Retina (tissue), 1 donor: ENCODE data around the gene DISC1.

Source experiments
- DNase-seq: peaks from one replicate; pipeline ENCODE4 v3.0.0-alpha.2; 2016

DISC1 gene

DNA sequence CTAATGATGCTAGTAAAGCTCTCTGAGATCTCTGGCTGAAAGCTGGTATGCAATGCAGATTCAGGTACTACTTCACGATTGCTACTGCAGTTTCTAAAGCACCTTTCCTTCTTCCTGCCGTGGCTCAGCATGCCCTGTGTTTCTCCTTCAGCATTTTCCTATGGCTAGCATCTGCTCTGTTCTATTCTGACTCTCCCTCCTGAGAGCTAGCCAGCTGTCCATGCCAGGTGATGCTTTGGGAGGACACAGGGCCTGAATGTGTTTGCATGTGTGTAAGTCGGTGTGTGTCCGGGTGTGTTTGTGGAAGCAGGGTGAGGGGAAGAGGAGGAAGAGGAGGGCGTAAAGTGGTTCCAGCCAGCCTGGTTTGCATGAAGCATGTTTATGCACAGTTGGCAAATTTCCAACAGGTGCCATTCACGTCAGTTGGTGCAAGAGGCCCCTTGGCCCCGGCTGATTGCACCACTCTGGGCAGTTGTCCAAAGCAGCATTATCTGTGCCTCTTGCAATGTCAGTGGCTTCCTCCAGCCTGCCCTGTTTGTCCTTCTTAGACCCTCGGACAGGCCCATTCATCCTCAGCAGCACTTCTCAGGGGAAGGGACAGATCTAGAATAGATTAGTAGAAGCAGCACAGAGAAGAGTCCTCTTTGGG, 433.3 kb downstream of the DISC1 start:
- DNase-seq = no peak

DNA sequence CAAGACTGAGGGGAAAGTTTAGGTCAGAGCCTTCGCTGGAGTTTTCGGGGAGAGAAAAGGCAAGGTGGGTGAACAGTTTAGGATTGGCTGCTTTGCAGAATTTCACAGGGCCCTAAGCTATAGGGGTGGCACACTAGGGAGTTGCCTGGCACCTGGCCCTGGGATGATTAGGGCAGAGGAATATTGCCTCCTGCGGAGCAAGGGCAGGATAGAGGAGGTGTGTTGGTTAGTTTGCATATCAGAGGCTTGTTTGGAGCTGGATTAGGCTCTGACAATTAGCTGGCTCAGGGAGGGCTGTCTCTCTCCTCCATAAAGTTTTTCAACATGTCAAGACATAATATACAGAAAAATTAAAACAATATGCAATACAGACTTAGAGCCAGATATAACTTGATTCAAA, 436.4 kb downstream of the DISC1 start:
- DNase-seq = no peak

DNA sequence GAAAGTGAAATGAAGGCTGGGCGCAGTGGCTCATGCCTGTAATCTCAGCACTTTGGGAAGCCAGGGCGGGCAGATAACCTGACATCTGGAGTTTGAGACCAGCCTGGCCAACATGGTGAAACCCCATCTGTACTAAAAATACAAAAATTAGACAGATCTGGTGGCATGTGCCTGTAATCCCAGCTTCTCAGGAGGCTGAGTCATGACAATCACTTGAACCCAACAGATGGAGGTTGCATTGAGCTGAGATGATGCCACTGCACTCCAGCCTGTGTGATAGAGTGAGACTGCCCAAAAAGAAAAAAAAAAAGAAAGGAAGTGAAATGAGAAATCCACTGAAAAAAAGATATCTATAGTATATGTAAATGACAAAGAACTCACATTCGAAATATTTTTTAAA, 439.9 kb downstream of the DISC1 start:
- no peak for DNase-seq

DNA sequence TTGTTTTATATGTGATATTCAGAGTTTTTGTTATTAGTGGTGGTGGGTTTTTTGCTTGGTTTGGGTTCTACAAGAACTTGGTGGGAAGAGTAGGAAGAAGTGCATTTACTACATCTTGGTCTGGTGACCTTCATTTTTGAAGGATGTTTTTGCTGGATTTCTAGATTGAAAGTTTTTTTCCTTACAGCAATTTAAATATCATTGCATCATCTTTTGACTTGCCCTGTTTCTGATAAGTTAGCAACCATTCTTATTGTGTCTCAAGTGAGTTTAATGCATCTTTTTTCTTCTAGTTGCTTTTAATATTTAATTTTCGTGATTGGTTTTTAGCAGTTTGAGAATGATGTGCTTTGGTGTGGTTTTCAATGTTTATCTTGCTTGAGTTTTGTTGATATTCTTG, 447.7 kb downstream of the DISC1 start:
- DNase-seq = no peak

DNA sequence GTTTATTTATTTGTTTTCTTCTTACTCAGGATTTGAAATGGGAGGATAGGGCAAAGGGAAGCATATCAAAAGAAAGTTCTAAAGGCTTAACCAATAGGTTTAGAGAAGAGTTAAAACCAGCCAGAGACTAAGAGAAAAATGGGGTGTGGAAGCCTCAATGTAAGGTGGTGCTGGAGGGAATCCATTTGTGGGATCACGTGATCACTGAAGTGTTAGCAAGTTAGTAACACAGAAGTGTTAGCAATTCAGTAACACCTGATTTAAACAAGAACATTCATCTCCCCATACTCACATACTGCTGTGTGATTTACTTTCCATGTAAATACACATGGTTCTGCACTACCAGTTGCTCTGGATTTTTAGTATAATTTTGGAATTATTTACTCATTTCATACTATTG, 451.2 kb downstream of the DISC1 start:
- no peak for DNase-seq

DNA sequence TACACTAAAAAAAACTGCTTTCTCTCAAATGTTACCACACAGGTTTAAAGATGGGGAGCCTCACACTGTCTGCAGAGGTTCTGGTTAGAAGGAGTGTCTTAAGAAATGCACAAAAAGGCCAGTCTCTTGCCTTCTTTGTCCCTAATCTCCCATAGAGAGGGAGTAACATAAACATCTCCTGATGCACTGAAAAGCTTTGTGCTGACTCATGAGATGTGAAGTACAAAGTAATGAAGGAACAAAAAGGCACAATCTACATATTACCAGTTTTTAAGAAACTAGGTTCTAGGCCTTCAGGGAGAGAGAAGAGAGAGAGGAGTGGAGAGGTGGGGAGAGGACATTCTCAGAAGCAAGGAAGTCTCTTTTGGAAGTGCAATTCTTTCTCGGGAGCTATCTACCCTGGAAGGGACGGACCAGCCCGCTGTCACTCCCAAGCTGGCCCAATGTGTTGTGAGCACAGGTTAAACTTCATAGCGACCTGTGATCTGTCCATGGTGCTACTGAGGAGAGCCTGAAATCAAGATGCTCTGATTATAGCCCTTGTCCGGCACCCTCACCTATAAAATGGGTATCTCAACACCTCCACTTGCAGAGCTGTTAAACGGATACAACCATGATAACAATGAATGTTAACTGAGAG, 458.1 kb downstream of the DISC1 start:
- DNase-seq = no peak

DNA sequence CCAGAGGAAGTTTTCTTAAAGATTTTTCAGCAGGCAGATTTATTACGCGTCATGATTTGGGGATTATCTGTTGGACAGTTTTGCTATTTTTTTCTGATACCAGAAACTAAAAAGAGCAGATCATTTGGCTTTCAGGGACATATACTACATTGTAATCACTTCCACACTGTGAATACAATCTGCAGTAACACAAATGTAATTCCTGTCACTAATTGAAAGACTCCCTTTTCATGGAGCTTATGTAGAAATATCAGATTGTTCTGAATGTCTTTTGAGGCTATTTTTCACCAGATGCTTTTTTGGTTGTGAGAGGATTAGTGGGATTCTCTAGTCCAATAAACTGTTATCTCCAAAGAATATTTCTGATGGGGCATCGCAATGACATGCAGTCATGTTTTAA, 464.2 kb downstream of the DISC1 start:
- DNase-seq = no peak
